ENCODE results near the gene LEFTY1.

LEFTY1 gene

GRCh38 chr1:225908013-225908640 lies 19.2 kb upstream of the LEFTY1 start:
- in situ Hi-C loops (cut with MboI; ENCODE audit: low pct_unique_long_range_greater_than_20kb, low sequenced_read_pairs, unreplicated experiment), result no loop called here
- no peak for TF ChIP-seq CTCF (IDR thresholded peaks at IDR 0.05; ENCODE audit: extremely low read depth, insufficient read depth, missing control alignments)
- no peak for DNase-seq (ENCODE audit: low spot score)

- no peak for DNase-seq (ENCODE audit: low spot score)
- no peak for TF ChIP-seq CTCF (IDR thresholded peaks at IDR 0.05; ENCODE audit: extremely low read depth, insufficient read depth, missing control alignments)
- in situ Hi-C loops (cut with MboI; ENCODE audit: low pct_unique_long_range_greater_than_20kb, low sequenced_read_pairs, unreplicated experiment), result no loop called here
Measured at GRCh38 chr1:225907341-225907740, 18.4 kb upstream of the LEFTY1 start.

- no peak for TF ChIP-seq CTCF (IDR thresholded peaks at IDR 0.05; ENCODE audit: extremely low read depth, insufficient read depth, missing control alignments)
Measured at GRCh38 chr1:225906467-225906866, 17.5 kb upstream of the LEFTY1 start.

GRCh38 chr1:225903623-225904022 lies 14.7 kb upstream of the LEFTY1 start:
- in situ Hi-C loops (cut with MboI; ENCODE audit: low pct_unique_long_range_greater_than_20kb, low sequenced_read_pairs, unreplicated experiment), result no loop called here
- no peak for DNase-seq (ENCODE audit: low spot score)
- TF ChIP-seq CTCF (IDR thresholded peaks at IDR 0.05; ENCODE audit: extremely low read depth, insufficient read depth, missing control alignments), result no peak

More at GRCh38 chr1:225906467-225906866, 17.5 kb upstream of the LEFTY1 start:
- in situ Hi-C loops (cut with MboI; ENCODE audit: low pct_unique_long_range_greater_than_20kb, low sequenced_read_pairs, unreplicated experiment), result no loop called here
- no peak for DNase-seq (ENCODE audit: low spot score)

- in situ Hi-C loops (cut with MboI; ENCODE audit: low pct_unique_long_range_greater_than_20kb, low sequenced_read_pairs, unreplicated experiment), result no loop called here
- TF ChIP-seq CTCF (IDR thresholded peaks at IDR 0.05; ENCODE audit: extremely low read depth, insufficient read depth, missing control alignments), result no peak
- no peak for DNase-seq (ENCODE audit: low spot score)
Measured at GRCh38 chr1:225899044-225899925, 10.3 kb upstream of the LEFTY1 start.

GRCh38 chr1:225897595-225898514 lies 8.9 kb upstream of the LEFTY1 start:
- DNase-seq (ENCODE audit: low spot score), result no peak
- in situ Hi-C loops (cut with MboI; ENCODE audit: low pct_unique_long_range_greater_than_20kb, low sequenced_read_pairs, unreplicated experiment), result no loop called here
- no peak for TF ChIP-seq CTCF (IDR thresholded peaks at IDR 0.05; ENCODE audit: extremely low read depth, insufficient read depth, missing control alignments)

Measured in GM13977 (cell line).